Fibroblast of mammary gland (primary cell): ENCODE data around the gene PSMC2.

ENCODE experiments used
- DNase-seq: peaks from one replicate; pipeline ENCODE4 v3.0.0-alpha.2; 2010; ENCODE audit warnings: low read depth
- H3K4me3 ChIP-seq: 2 replicates; pipeline ENCODE4 v1.5.1; 2011; ENCODE audit warnings: low read depth, mild to moderate bottlenecking, low read length, moderate library complexity; ENCODE audit not compliant: control insufficient read depth
- TF ChIP-seq, protein P1 (sequence below): conservative IDR thresholded peaks from 2 replicates; pipeline ENCODE4 v1.5.1; 2011; ENCODE audit warnings: low read depth, low read length, inconsistent platforms; ENCODE audit not compliant: control insufficient read depth, insufficient read depth

The PSMC2 gene

DNA sequence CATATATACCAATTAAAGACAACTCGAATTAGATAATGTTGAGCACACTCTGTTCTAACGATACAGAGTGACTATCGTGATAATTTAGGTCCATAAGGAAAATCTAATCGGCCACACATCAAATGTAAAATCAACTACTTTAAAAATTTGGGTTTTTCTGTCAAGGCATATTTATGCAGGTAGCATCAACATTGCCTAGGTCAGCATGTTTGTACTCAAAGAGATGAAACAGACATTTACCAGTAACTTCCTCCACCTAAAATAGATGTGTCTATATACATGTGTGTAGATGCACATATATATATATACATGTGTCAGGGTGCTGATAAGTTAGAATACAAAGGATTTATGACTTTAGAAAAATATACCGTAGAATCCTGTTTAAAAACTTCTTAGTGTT is 22.0 kb downstream of the PSMC2 start:
- TF ChIP-seq, protein P1, sequence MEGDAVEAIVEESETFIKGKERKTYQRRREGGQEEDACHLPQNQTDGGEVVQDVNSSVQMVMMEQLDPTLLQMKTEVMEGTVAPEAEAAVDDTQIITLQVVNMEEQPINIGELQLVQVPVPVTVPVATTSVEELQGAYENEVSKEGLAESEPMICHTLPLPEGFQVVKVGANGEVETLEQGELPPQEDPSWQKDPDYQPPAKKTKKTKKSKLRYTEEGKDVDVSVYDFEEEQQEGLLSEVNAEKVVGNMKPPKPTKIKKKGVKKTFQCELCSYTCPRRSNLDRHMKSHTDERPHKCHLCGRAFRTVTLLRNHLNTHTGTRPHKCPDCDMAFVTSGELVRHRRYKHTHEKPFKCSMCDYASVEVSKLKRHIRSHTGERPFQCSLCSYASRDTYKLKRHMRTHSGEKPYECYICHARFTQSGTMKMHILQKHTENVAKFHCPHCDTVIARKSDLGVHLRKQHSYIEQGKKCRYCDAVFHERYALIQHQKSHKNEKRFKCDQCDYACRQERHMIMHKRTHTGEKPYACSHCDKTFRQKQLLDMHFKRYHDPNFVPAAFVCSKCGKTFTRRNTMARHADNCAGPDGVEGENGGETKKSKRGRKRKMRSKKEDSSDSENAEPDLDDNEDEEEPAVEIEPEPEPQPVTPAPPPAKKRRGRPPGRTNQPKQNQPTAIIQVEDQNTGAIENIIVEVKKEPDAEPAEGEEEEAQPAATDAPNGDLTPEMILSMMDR = no peak
- H3K4me3 ChIP-seq = no peak overlapping the region
- no peak for DNase-seq

DNA sequence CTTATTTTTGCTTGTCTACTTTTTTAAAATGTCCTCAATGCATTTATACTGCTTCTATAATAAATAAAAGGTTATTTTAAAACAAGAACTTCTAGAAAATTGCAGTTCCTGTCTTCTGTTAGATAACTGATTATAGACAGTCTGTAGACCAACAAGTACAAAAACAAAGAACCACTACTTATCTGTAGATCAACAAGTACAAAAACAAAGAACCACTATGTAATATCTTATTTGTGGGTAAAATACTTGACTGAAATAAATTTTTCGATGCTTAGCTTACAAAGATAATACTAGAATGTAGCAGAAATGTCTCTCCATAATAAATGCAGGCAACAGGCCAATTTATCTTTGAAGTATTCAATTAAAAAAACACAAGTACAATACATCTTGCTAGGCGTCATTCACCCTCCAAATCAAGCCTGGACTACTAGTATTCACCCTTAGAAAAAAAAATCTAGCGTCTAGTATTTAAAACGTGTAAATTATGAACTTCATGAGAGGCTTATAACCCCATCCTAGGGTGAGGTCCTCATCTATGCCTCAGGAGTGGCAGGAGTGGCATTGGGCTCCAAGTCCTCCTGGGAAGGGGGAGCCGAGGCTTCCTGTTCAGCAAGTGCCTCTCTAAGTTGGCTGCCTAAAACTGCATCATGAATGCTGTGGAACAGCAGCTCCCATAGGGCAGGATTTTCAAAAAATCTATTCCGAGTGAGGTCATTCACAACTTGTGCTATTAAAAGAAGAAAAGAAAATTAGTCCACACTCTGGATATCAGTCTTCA is 26.6 kb downstream of the PSMC2 start:
- TF ChIP-seq, protein P1 = no peak
- H3K4me3 ChIP-seq = no peak overlapping the region
- DNase-seq = no peak

DNA sequence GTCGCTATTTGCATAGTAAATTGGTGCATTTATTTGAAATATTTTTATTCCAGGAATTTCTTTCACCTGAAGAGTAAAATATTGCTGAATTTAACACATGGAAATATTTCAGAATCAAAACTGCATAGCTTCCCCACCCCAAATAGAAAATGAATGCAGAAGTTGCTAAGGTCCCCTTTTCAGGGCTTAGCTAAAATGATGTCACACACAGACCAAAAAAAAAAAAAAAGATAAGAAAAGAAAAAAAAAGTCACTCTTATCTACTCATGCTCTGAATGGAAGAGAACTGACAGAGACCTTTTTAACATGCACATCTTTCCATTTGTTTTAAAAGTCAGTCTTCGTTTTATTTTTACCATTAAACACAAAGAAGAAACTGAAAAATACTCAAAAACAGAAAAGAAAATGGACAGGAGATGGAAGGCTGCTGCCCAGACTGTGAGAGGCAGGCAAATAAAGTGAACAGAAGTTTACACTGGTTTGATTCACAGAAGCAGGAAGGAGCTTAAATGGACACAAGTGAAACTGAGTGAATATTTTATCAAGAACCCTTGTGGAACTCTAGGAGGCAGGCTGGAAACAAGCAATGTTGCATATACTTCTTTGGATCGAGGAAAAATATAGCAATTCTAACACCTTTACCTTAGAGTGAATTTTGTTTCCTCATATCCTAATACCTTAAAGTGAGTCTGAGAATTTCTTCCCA is 32.0 kb downstream of the PSMC2 start:
- H3K4me3 ChIP-seq = no peak overlapping the region
- DNase-seq = no peak
- TF ChIP-seq, protein P1 = no peak

DNA sequence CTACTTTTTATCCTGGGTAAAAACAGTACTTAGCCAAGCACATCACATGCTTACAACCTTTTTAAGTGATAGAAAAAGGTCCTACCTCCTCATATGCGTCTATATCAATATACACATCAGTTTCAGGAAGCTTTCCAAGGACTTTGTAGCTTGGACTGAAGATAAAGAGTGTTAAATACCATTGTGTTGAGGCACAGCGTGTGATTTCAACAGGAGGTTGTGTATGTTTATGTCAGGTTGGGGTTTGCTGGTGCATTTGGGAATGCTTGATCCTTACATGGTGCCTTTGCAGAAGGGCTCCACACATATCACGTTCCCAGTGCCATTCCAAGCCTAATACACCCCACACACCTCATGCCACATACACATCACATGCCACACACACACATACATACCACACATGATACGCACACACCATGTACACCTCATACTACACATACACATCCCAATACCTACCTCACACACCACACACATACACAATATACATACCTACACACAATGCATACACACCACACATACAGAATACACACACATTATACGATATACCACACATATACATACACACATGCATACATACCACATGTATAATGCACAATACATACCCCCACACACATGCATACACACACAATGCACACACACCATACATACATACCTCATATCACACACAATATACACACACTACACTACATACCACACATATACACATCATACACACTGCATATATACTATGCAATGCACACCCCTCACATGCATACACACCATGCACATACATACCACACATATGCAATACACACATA is 33.1 kb downstream of the PSMC2 start:
- no peak overlapping the region for H3K4me3 ChIP-seq
- TF ChIP-seq, protein P1 = no peak
- DNase-seq = peak; percentile 3

DNA sequence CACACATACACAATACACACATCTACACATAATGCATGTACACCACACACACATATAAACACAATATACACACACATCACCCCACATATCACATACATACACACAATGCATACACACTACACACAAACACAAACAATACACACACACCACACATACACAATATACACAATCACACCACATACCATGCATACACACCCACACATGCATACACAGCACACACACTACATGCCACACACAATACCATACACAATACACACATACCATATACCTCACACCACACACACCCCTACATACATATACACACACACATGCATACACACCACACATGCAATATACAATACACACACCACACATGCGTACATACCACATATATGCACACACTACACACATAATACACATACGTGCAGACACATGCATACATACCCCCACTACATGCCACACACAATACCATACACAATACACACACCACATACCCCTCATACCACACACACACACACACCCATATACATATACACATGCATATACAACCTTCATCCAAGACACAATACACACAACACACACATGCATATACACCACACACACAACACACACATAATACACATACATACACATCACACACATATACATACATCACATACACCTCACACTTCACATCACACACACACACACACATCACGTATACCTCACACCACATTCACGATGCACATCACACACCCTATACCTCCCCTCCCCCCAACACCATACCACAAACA is 34.0 kb downstream of the PSMC2 start:
- DNase-seq = no peak
- TF ChIP-seq, protein P1 = no peak

DNA sequence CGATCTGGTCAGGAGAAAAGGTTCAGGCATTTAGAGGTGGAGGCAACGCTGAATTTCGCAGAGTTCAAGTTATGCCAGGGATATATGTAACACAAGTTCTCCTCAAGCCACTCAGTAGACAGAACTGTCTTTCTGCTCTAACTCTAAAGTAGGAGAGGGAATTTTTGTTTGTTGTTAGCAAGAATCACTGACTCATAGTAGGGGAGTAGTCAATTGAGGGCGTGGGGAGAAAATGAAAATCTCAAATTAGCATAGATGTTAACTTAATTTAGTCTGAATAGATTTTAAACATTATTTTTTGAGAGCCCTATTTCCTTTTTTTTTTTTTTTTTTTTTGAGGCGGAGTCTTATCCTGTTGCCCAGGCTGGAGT is 34.6 kb downstream of the PSMC2 start:
- H3K4me3 ChIP-seq = no peak overlapping the region
- no peak for DNase-seq
- TF ChIP-seq, protein P1 = no peak

More for the DNA sequence above, 34.0 kb downstream of the PSMC2 start:
- no peak overlapping the region for H3K4me3 ChIP-seq
